Neural cell (in vitro differentiated cells): ENCODE measurements around the gene ALDH1L1. TPM values are rescaled to one million over a fixed set of nuclear protein-coding genes. Genes with fewer than 3 reads are reported as not detected.

Experiments
- H2AFZ ChIP-seq: fragments of 200-600, 300-800 bp; sonication (generic), shearing (Covaris generic); 2 replicates; pipeline ENCODE4 v1.6.0; 2014; ENCODE audit warnings: low read depth, mild to moderate bottlenecking, antibody characterized with exemption, low read length, moderate library complexity
- H3F3A ChIP-seq: fragments of 200-600 bp; shearing (Covaris generic); 2 replicates; pipeline ENCODE4 v1.6.1; 2016; ENCODE audit warnings: mild to moderate bottlenecking, moderate library complexity, mixed read lengths, antibody characterized with exemption, low read length; ENCODE audit not compliant: insufficient read depth, poor library complexity, severe bottlenecking
- H3K27ac ChIP-seq: fragments of 200-600, 300-800 bp; sonication (generic), shearing (Covaris generic); 2 replicates; pipeline ENCODE4 v1.5.1; 2014; ENCODE audit warnings: mild to moderate bottlenecking, low read length, moderate library complexity
- H3K27me3 ChIP-seq: fragments of 300-800, 200-600 bp; sonication (generic), shearing (Covaris generic); 2 replicates; pipeline ENCODE4 v1.6.0; 2014; ENCODE audit warnings: mild to moderate bottlenecking, low read depth, low read length, moderate library complexity; ENCODE audit not compliant: insufficient read depth
- H3K36me3 ChIP-seq: fragments of 300-800, 200-600 bp; sonication (generic), shearing (Covaris generic); 2 replicates; pipeline ENCODE4 v1.5.1; 2014; ENCODE audit warnings: mild to moderate bottlenecking, antibody characterized with exemption, low read length, moderate library complexity; ENCODE audit not compliant: insufficient read depth
- H3K4me2 ChIP-seq: fragments of 300-800, 200-600 bp; sonication (generic), shearing (Covaris generic); 2 replicates; pipeline ENCODE4 v1.6.0; 2014; ENCODE audit warnings: mild to moderate bottlenecking, low read length
- H3K4me3 ChIP-seq: fragments of 300-800, 200-600 bp; sonication (generic), shearing (Covaris generic); 2 replicates; pipeline ENCODE4 v1.5.1; 2014; ENCODE audit warnings: mild to moderate bottlenecking, low read length, moderate library complexity
- H3K79me2 ChIP-seq: fragments of 200-600 bp; shearing (Covaris generic); replicated peaks from 2 replicates; pipeline ENCODE4 v1.6.0; 2014; ENCODE audit warnings: mild to moderate bottlenecking, low read length, moderate library complexity; ENCODE audit not compliant: insufficient read depth
- H3K9ac ChIP-seq: fragments of 300-800, 200-600 bp; sonication (generic), shearing (Covaris generic); 2 replicates; pipeline ENCODE4 v1.6.1; 2016; ENCODE audit warnings: mild to moderate bottlenecking, low read length, mixed read lengths
- H3K9me2 ChIP-seq: fragments of 200-600 bp; shearing (Covaris generic); 2 replicates; pipeline ENCODE4 v1.6.1; 2016; ENCODE audit warnings: mild to moderate bottlenecking, low read length, mixed read lengths; ENCODE audit not compliant: insufficient read depth
- H3K9me3 ChIP-seq: fragments of 200-600, 300-800 bp; sonication (generic), shearing (Covaris generic); 2 replicates; pipeline ENCODE4 v1.6.1; 2016; ENCODE audit warnings: mild to moderate bottlenecking, mixed run types, low read length, moderate library complexity, mixed read lengths
- H4K20me1 ChIP-seq: fragments of 200-600 bp; shearing (Covaris generic); 2 replicates; pipeline ENCODE4 v1.6.1; 2016; ENCODE audit warnings: mild to moderate bottlenecking, mixed run types; ENCODE audit not compliant: insufficient read depth
- EP300 ChIP-seq: fragments of 450-650 bp; conservative IDR thresholded peaks from 2 replicates; pipeline ENCODE4 v1.6.1; 2014; ENCODE audit warnings: antibody characterized with exemption, mild to moderate bottlenecking, moderate library complexity; ENCODE audit not compliant: poor library complexity, severe bottlenecking
- EZH2 ChIP-seq: fragments of 200-600, 300-800 bp; shearing (Covaris generic), sonication (generic); IDR thresholded peaks from 2 replicates; pipeline ENCODE4 v1.6.1; 2014; ENCODE audit warnings: antibody characterized with exemption, low read length, borderline replicate concordance, mild to moderate bottlenecking; ENCODE audit not compliant: insufficient read depth, poor library complexity, severe bottlenecking
- MXI1 ChIP-seq: fragments of 450-650 bp; conservative IDR thresholded peaks from 2 replicates; pipeline ENCODE4 v1.6.1; 2014; ENCODE audit warnings: antibody characterized with exemption, mild to moderate bottlenecking; ENCODE audit not compliant: poor library complexity, severe bottlenecking
- POLR2AphosphoS5 ChIP-seq: IDR thresholded peaks from 2 replicates; pipeline ENCODE4 v1.6.1; 2012
- RAD21 ChIP-seq: fragments of 450-650 bp; conservative IDR thresholded peaks from 2 replicates; pipeline ENCODE4 v1.6.1; 2014; ENCODE audit warnings: antibody characterized with exemption, mild to moderate bottlenecking, moderate library complexity
- SMC3 ChIP-seq: fragments of 450-650 bp; conservative IDR thresholded peaks from 2 replicates; pipeline ENCODE4 v1.6.1; 2014; ENCODE audit warnings: antibody characterized with exemption, mild to moderate bottlenecking, moderate library complexity; ENCODE audit not compliant: poor library complexity
- TAF1 ChIP-seq: IDR thresholded peaks from 2 replicates; pipeline ENCODE4 v1.6.1; 2012; ENCODE audit warnings: low read depth
- polyA plus RNA-seq: library from polyadenylated mRNA; depleted of rRNA; stranded (reverse); fragments of >200 nt; gene quantifications from 2 replicates; pipeline ENCODE4 v1.2.3, GENCODE V29; 2014
- TF ChIP-seq, protein P1 (sequence below): IDR thresholded peaks from 2 replicates; pipeline ENCODE4 v1.6.1; 2012; ENCODE audit warnings: borderline replicate concordance
- TF ChIP-seq, protein P2 (sequence below): fragments of 450-650 bp; IDR thresholded peaks from 2 replicates; pipeline ENCODE4 v1.5.1; 2014; ENCODE audit warnings: antibody characterized with exemption, mild to moderate bottlenecking, moderate library complexity; ENCODE audit not compliant: poor library complexity, severe bottlenecking

The ALDH1L1 gene
- polyA plus RNA-seq, 1 donor from 2014 or later, result not detected

DNA sequence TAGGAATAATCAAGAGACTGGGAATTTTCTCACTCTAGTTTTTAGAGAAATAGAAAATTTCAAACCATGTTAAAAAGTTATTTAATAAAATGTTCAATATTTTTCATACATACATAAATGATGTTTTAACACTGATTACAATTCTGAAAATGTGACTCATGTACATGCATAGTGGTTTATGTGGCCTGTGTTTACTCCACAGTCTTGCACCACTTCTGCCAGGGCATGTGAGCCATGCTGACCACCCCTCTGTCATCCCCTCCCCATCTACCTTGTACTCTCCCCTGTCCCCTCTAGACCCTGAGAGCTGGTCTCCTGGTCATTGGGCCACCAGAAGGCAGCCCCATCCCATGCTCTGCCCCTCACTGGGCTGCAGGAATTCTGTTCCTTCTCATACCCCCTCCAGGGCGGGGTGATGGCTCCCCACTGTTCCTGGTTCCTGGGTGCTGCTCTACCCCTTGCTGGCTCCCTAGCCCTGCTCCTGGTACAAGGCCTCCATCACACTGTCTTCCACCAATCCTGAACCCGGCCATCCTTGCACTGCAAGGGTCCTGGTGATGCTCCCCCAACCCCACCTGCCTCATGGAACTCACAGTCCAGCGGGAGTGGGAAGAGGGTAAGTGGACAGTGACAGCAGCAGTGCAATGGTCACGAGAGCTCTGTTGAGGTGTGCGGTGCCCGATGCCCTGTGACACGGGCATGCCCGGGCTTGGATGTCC is 72.3 kb downstream of the ALDH1L1 start:
- Histone ChIP-seq H3K4me3 (no peak overlapping the region), H3K4me2 (no peak overlapping the region), H2AFZ (no peak overlapping the region), H4K20me1 (no peaks in the 10 kb centered on the region), H3K27ac (no peak overlapping the region), H3F3A (no peaks in the 10 kb centered on the region), H3K9me3 (no peaks in the 10 kb centered on the region), H3K36me3 (no peaks in the 10 kb centered on the region), H3K9ac (no peak overlapping the region), H3K79me2 (no peaks in the 10 kb centered on the region), H3K9me2 (no peaks in the 10 kb centered on the region), H3K27me3 (no peaks in the 10 kb centered on the region)
- TF ChIP-seq TAF1 (no peak), POLR2AphosphoS5 (no peak), EZH2 (no peak), EP300 (no peak), RAD21 (no peak), MXI1 (no peak), SMC3 (no peak)
- TF ChIP-seq, protein P1, sequence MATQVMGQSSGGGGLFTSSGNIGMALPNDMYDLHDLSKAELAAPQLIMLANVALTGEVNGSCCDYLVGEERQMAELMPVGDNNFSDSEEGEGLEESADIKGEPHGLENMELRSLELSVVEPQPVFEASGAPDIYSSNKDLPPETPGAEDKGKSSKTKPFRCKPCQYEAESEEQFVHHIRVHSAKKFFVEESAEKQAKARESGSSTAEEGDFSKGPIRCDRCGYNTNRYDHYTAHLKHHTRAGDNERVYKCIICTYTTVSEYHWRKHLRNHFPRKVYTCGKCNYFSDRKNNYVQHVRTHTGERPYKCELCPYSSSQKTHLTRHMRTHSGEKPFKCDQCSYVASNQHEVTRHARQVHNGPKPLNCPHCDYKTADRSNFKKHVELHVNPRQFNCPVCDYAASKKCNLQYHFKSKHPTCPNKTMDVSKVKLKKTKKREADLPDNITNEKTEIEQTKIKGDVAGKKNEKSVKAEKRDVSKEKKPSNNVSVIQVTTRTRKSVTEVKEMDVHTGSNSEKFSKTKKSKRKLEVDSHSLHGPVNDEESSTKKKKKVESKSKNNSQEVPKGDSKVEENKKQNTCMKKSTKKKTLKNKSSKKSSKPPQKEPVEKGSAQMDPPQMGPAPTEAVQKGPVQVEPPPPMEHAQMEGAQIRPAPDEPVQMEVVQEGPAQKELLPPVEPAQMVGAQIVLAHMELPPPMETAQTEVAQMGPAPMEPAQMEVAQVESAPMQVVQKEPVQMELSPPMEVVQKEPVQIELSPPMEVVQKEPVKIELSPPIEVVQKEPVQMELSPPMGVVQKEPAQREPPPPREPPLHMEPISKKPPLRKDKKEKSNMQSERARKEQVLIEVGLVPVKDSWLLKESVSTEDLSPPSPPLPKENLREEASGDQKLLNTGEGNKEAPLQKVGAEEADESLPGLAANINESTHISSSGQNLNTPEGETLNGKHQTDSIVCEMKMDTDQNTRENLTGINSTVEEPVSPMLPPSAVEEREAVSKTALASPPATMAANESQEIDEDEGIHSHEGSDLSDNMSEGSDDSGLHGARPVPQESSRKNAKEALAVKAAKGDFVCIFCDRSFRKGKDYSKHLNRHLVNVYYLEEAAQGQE, result no peak
- TF ChIP-seq, protein P2, sequence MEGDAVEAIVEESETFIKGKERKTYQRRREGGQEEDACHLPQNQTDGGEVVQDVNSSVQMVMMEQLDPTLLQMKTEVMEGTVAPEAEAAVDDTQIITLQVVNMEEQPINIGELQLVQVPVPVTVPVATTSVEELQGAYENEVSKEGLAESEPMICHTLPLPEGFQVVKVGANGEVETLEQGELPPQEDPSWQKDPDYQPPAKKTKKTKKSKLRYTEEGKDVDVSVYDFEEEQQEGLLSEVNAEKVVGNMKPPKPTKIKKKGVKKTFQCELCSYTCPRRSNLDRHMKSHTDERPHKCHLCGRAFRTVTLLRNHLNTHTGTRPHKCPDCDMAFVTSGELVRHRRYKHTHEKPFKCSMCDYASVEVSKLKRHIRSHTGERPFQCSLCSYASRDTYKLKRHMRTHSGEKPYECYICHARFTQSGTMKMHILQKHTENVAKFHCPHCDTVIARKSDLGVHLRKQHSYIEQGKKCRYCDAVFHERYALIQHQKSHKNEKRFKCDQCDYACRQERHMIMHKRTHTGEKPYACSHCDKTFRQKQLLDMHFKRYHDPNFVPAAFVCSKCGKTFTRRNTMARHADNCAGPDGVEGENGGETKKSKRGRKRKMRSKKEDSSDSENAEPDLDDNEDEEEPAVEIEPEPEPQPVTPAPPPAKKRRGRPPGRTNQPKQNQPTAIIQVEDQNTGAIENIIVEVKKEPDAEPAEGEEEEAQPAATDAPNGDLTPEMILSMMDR, result no peak

DNA sequence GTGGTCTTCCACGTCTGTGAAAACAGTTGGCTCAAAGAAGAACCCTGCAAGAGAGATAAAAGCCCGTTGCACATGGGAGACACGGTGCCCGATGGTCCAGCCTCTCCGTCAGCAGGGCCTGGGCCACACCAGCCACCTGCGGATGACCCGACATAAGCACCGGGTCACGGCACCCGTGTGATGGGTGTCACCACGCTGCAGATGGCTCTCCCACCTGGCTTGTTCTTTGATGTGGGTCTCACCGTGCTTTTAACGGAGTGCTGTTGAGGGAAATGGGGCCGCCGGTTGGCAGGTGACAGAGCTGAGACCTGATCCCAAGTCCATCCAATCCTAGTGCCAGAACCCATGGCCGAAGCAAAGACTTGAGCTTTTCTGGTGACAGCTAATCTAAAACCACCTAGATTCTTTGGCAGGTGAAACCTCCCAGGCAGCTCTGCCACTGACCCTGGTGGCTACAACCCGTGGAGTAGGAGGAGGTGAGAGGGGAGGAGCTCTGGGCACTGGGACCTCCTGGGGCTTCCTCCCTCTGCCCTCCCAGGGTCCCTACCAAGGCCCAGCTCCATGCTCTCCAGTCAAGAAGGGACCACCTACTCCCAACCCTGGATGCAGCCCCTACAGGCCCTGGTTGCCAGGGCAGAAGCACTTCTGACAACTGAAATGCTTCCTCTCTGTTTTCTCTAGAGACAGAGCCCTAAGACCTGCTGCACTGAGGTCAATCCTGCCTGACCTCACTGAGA is 73.0 kb downstream of the ALDH1L1 start:
- Histone ChIP-seq H3K27ac (no peak overlapping the region), H3K9me2 (no peaks in the 10 kb centered on the region), H4K20me1 (no peaks in the 10 kb centered on the region), H3K79me2 (no peaks in the 10 kb centered on the region), H3K9me3 (no peaks in the 10 kb centered on the region), H3F3A (no peaks in the 10 kb centered on the region), H2AFZ (no peak overlapping the region), H3K27me3 (no peaks in the 10 kb centered on the region), H3K9ac (no peak overlapping the region), H3K4me3 (no peak overlapping the region), H3K36me3 (no peaks in the 10 kb centered on the region), H3K4me2 (no peak overlapping the region)
- no peak for TF ChIP-seq MXI1
